ENCODE data around the gene TMEM131L.

The TMEM131L gene

DNA sequence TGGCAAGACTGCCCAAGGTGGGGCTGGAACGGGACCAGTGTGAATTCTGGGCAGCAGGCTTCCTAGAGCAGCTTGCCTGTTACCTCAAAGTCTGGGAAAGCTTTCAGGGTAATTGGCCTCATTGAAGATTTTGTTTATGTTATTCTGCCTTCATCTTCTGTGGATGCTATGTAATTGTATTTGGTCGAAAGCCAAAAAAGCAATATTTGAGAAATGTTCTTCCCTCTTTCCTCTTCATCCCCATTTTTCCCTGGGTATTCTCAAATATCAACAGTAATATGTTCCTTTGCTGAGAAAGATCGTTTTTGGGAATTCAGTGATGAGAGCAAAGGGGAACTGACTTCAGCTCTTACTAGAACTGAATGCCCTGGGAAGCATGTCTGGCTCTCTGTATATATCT is 12.9 kb downstream of the TMEM131L start:
- no peak for DNase-seq (ENCODE audit: low read depth)

DNA sequence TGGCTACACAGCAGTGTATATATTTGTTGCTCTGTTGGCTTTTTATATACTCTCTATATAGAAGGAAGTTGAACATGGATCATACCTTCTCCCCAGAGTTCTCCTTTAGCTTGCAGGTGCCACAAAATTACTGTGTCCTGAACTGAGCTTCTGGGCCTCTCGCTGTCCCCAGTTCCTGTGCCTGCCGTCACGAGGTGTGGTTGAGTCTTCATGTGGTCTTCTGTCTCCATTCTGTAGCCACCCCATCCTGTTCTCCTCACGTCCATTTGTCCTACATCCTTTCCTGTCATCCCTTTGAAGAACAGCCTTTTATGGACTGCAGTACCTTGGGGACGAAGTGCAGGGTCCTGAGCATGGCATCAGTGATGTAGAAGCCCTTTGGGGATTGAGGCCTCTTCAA is 14.5 kb downstream of the TMEM131L start:
- DNase-seq (ENCODE audit: low read depth) = no peak

DNA sequence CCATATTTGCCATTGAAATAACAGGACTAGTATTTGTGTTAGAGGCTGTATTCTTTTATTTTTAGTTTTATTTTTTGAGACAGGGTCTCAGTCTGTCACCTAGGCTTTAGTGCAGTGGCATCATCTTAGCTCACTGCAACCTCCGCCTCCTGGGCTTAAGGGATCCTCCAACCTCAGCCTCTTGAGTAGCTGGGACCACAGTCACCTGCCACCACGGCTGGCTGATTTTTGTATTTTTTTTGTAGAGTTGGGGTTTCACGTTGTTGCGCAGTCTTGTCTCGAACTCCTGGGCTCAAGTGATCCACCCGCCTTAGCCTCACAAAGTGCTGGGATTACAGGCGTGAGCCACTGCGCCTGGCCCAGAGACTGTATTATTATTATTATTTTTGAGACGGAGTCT is 15.3 kb downstream of the TMEM131L start:
- no peak for DNase-seq (ENCODE audit: low read depth)

DNA sequence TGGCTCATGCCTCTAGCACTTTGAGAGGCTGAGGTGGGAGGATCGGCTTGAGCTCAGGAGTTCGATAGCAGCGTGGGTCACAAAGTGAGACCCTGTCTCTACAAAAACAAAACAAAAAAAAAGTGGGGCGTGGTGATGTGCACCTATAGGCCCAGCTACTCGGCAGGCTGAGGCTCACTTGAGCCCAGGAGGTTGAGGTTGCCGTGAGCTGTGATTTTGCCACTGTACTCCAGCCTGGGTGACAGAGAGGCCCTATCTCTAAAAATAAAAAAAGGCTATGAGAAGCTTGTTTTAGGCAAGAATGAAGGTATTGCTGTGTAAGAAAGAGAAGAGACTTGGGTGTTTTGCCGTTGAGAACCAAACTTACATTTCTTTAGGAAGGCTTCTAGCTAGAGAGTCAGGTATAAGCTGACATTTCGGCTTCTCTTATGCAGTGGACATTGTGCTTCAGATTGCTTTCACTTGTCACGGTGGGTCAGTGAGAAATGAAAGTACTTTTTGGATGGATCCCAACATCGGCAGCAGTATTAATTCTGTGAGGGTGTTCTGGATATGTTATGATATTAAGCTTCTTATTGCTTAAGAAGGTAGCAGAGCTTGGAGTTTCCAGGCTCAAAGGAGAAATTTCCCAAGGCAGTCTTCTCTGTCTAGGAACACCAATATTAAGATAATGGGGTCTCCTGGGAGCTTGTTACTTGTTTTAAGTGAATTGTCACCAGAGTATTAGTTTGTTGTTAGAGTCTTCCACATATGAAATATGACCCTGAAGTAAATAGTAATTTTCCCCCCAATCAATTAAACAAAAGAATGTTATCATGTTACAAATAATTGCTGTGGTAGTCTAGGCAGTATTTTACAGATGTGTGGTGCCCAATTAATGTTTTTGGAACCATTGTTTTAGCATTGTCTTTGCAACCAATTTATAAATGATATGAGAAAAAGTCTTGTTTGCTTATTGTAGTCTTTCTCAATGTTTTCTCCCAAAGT is 17.6 kb downstream of the TMEM131L start:
- no peak for DNase-seq (ENCODE audit: low read depth)

DNA sequence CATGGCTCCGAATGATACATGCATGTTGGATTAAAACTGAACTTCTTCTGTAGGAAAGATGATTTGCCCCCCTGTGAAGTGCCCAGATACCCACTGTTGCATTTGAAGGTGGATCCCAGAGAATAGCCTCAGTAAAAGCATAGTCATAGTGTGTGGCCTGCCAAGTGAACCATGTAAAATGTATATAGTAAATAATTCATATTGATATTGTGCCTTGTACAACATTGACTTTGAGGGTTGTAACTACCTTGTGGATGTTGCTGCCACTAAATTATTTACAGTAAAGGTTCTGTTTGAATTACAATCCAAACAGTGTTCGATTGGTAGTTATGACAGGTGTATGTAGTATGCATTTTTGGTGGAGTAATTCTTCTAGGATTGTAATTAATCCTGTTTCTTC is 19.2 kb downstream of the TMEM131L start:
- no peak for DNase-seq (ENCODE audit: low read depth)

- DNase-seq (ENCODE audit: low read depth) = no peak
These were observed 19.7 kb downstream of the TMEM131L start for GRCh38 chr4:153485860-153486259.

GRCh38 chr4:153486281-153487151 is 20.4 kb downstream of the TMEM131L start:
- DNase-seq (ENCODE audit: low read depth) = peak; percentile 56

GRCh38 chr4:153488006-153488891 is 22.1 kb downstream of the TMEM131L start:
- DNase-seq (ENCODE audit: low read depth) = no peak

GRCh38 chr4:153489856-153490558 is 23.8 kb downstream of the TMEM131L start:
- no peak for DNase-seq (ENCODE audit: low read depth)

DNA sequence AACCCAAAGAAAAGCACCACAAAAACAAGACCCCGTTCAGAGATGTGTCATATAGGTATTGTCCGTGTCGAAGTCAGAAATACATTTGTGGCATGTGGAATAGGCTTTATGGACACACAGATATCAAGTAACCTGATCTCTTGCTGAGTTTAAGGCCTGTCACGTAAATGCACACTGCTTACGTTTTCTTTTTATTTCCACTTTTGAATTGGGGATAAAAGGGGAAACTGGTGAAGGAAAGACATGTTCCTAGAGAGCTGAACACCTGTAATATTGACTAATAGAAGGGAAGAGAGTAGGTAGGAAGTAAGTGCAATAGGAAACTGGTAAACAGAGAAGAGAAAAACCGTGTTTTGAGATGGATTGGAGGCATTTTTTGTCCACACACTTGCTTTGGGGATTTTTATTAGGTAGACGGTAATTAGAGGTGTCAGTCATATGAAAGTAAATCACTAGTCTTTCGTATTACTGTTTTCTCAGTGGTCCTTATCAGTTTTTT is 24.9 kb downstream of the TMEM131L start:
- DNase-seq (ENCODE audit: low read depth) = no peak

GRCh38 chr4:153494562-153494961 is 28.4 kb downstream of the TMEM131L start:
- DNase-seq (ENCODE audit: low read depth) = no peak

DNA sequence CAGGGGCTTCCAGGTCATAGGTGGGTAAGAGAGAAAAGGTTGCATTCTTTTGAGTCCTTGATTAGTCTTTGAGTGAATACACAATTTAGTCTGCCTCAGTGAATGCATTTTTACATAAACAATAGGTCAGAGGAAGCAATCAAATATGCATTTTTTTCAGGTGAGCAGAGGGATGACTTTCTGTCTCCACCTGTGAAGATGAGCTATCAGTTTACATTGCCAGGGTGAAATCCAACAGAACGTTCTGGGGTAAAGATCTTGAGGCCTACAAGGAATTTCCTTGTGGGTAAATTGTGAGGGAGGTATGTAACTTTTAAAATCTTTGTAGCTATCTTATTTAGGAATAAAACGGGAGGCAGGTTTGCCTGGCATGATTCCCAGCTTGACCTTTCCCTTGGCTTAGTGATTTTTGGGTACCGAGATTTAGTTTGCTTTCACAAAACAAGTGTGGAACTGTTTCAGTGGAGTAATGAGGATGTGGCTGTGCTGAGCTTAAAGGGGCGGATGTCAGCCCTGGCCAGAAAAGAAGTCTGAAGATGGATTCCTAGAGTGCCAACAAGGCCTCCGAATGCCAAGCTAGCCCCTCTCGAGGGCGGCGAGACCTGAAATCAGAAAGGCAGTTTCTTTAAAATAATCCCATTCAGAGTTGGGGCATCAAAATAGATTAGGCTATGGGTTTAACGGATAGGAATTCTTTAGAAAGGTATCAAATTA is 29.5 kb downstream of the TMEM131L start:
- DNase-seq (ENCODE audit: low read depth) = no peak

- no peak for DNase-seq (ENCODE audit: low read depth)
These were observed 31.0 kb downstream of the TMEM131L start for GRCh38 chr4:153497091-153497531.

DNA sequence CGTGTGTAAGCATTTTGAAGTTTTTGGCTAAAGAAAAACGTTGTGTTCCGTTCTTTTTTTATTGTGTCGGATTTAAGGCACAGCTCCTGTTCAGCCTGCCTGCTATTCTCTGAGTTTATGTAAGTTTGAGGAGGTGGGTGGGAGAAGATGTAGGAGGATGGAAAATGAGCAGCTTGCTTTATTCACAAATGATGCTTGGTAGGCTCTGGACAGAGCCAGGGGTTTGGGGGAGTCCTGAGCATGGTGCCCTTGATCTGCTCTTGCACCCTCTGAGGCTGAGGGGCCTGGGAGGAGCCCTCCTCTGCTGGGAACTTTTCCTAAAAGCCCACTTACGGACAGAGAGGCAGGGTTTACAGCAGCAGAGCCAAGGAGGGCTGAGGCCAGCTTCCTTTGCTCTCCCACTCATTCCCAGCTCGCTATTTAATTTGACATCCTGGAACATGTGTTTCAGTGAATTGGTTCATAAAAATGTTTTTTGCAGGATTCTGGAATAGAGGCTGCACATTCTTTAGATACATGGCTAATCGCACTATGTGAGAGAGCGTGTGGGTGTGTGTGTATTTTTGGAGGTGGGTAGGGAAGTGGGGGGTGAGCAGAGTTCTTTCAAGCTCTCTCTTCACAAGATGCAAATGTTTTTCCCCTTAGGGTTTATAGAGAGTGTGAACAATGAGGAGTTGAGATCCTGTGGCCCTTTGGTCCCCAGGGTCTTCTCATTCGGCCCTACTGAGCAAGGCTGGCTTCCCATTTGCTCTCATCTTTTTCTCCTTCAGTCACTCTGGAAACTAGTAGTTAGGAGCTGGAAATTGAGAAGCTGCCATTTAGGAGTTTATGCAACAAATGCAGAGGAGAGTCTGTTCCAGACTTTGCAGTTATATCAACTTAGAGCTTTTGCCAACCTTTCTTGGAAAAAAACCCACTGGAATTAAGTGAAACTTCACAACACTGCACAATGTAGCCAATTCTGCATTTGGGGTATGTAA is 32.1 kb downstream of the TMEM131L start:
- peak; percentile 62 for DNase-seq (ENCODE audit: low read depth)

- DNase-seq (ENCODE audit: low read depth) = no peak
These were observed 32.8 kb downstream of the TMEM131L start for GRCh38 chr4:153499005-153499404.

GRCh38 chr4:153501578-153501977 is 35.4 kb downstream of the TMEM131L start:
- DNase-seq (ENCODE audit: low read depth) = no peak

- DNase-seq (ENCODE audit: low read depth) = peak; percentile 27
These were observed 36.4 kb downstream of the TMEM131L start for GRCh38 chr4:153502584-153502983.

- DNase-seq (ENCODE audit: low read depth) = no peak
These were observed 40.5 kb downstream of the TMEM131L start for GRCh38 chr4:153506341-153507309.
